HG03520 (cell line): ENCODE measurements around the gene CBFA2T3.

Experiments
- ATAC-seq: cut with Tn5 transposase; IDR thresholded peaks from one replicate; pipeline ENCODE4 v1.9.1; 2021; ENCODE audit warnings: mild to moderate bottlenecking, moderate library complexity; ENCODE audit not compliant: unreplicated experiment

Gene CBFA2T3

DNA sequence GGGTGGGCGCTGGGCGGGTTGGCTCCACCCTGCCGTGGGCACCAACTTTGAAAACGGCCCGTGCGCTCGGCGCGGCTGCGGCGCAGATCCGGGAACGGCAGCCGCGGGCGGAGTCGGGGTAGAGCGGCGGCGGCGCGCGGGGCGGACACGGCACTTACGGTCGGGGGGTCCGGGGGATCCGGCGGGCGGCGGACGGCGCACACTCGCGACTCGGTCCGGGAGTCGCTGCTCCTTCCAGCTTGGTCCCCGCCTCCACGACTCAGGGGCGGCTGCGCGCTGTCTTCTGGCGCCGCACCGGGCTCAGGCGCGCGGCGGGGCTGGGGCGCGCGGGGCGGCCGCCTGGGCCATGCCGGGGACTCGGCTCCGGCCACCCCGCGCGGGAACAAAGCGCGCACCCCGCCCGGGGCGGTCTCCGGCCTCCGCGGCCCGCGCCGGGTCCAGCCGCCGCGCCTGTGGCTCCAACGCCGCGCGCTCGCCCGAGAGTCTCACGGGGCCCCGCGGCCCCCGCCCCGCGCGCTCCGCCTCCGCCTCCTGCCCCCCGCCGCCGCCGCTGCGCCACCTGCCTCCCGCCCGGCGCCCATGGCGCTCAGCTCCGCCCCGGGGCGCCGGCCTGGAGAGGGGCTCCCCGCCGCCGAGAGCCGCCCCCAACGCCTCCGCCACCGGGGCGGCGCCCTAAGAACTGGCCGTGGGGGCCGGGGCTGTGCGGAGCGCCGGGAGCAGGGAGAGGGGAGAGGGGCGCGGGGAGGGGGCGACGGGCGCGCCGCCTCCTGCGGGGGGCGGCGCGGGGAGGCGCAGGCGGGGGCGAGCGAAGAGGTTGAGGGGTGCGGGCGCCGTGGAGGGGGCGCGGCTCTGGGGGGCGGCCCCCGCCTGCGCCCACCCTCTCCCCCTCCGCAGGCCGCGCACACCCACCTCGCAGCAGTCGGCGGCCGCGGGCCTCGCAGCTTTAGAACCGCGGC is 35.9 kb downstream of the CBFA2T3 start:
- ATAC-seq, result no peak

DNA sequence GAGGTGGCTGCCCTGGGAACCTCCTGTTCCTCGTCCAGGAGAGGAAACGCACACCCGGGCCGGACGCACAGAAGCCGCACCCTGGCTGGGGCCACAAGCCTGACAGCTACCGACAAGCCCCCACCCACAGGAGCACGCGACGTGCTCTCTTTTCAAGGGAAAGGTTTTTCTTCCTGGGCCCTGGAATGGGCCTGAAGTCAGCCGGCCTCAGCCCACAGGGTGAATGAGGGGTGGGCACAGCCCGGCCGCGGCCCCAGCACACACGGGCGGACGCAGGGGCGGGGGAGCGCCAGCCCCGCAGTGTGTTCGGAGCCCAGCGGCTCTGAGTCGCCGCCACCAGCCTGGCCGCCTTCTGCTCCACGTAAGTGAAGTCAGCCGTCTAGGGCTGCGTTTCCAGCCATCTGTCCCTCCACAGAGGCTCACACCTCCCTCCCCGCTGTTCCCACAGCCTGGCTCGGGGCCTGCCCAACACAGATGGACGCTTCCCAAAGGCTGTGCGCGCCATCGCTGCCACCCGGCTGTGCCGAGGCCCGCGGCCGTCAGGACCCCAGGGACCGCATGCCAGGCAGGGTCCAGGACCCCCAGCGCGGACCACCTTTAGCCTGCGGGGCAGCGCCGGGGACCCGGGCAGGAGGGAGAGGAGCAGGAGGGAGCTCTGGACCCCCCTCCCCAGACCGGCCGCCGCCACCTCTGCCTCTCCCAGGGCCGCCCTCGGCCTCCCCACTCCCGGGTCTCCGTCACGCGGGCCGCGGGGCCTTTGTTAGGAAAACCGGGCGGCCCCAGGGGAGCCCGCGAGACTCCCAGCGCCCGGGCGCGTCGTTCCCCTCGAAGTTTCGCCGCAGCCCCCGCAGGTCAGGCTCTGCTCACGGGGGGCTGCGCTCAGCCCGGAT is 36.8 kb downstream of the CBFA2T3 start:
- no peak for ATAC-seq

DNA sequence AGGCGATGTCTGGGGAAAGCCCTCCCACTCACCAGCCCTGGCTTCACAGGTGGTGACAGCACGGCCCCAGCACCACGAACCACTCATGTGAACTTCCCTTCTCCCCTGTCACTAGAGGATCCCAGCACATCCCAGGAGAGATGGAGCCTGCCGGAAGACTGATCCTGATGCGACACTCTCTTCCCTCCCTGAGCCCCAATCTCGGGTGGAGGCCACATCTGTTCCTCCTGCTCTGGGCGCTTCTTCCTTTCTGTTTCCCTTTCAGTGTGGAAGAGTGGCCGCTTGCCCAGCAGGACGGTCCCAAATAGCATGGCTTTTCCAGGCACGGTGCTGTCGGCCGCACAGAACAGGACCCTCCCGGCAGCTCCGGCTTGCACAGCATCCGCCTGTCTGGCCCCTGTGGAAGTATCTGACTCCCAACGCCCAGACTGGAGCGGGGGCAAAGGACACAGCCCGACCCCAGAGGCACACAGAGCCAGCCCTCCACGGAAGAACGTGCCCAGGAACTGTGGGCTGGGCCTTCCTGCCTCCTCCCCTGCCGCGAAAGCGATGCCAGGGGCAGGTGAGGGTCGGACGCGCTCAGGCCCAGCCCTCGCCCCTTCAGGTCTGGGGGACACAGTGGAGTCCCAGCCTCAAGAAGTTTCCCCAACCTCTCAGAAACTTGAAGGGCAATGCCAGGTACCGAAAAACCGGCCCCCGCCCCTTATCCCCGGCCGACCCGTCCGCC is 37.6 kb downstream of the CBFA2T3 start:
- ATAC-seq, result no peak

DNA sequence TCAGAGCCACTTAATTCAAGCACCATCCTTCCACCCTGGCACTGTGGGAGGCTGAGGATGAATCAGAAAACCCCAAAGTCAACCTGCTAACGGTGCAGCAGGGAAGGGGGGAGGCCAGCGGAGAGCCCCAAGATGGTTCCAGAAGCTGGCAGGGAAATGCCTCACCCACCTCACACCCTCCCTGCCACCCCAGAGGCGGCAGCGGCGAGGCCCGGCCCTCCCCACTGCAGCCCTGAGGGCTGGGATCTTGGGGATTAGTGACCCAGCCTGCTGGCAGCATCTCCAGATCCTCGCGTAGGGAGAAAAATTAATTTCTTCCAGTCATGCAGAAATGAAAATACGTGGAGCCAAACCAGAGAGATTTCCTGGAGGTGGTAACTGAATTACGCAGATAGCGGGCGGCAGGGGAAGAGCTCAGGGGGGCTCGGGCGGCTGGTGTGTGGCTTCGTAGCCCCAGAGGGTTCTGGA is 38.2 kb downstream of the CBFA2T3 start:
- ATAC-seq, result no peak

DNA sequence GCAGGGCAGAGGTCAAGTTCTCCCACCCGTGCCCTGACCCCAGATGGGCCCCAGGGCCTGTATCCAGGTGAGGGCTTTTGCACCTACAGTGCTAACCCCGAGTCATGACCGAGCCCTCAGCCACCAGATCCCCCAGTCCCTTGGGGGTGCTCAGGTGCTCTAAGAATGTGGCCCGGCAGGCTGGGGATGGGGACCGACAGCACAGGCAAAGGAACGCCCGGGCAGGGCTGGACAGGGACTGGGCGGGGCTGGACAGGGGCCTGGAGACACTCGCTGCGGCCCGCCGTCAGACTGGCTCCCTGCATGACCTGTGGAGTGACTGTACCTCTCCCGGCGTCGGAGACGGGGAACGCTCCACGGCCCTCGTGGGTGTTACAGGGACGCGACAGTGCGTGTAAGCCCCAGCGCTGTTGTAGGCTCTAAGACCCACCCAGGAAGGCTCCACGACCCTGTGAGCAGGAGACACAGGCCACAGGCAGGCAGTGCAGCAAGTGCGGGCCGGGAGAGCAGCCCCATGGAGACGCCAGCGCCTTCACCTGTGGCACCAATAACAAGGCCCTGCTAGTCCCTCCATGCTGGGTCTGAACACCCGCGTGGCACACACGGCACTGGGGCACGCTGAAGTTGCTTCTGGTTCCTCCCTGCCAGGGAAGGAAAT is 38.8 kb downstream of the CBFA2T3 start:
- no peak for ATAC-seq

DNA sequence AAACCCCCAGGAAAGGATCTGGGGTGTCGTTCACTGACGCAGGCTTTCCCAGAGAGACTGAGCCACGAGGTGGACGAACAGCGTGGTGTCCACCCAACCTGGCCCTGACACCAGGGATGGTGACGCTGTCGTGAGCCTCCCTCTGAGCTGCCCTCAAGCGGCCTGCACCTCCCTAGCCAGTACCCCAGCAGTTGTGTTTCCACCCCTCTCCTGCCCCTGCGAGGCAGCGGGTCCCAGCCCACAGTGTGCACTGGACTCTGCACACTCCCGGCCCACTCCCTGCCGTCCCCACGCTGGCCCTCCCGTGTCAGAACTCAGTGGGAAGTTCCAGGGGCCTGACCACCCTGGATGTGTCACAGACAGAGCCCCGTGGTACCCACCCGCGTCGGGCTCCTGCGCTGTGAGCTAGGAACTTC is 39.8 kb downstream of the CBFA2T3 start:
- ATAC-seq, result no peak

DNA sequence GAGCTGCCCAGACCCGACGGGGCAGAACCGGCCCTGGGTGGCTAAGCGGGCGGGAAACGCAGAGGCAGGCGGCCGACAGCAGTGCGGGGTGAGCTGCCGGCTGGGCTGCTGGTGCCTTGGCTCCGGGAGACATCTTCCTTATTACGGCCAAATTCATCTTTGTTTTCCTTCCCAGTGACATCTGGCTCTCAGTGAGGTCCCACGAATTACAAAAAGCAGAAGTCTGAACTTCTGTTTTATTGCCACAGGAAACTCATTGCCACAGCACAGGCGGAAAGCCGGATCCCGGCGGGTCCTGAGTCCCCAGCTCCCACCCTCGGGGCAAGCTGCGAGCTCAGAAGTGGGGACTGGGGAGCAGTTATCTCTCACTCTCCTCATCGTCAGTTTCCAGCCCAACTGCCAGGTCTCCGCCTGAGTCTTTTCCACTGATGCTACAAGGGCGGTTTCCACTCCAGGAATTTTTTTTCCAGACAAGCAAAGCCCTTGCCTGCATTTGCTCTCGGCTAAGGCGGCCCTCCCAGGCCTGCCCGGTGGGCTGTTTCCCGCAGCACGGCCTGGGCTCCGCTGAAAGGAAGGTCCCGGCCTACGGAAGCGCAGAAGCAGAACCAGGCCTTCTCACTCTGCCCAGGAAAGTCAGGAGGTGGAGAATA is 40.3 kb downstream of the CBFA2T3 start:
- ATAC-seq, result no peak

DNA sequence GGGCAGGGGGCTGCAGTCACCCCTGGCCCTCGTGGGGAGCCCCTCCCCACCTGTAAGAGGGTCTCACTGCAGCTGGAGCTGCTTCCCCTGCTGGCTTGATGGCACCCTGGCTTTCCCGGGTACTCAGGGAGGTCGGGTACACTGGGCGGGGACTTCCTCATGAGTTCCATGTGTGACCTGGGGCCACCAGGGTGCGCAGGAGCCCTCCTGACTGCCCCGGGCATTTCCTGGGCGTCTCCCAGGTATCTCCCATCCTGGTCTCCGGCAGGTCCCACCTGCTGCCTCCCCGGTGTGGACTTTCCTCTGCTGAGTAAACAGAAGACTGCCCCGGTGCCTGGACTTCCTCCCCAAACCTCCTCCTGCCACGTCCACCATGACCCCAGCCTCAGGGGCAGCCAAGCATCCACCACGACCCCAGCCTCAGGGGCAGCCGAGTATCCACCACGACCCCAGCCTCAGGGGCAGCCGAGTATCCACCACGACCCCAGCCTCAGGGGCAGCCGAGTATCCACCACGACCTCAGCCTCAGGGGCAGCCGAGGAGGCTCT is 40.9 kb downstream of the CBFA2T3 start:
- no peak for ATAC-seq

DNA sequence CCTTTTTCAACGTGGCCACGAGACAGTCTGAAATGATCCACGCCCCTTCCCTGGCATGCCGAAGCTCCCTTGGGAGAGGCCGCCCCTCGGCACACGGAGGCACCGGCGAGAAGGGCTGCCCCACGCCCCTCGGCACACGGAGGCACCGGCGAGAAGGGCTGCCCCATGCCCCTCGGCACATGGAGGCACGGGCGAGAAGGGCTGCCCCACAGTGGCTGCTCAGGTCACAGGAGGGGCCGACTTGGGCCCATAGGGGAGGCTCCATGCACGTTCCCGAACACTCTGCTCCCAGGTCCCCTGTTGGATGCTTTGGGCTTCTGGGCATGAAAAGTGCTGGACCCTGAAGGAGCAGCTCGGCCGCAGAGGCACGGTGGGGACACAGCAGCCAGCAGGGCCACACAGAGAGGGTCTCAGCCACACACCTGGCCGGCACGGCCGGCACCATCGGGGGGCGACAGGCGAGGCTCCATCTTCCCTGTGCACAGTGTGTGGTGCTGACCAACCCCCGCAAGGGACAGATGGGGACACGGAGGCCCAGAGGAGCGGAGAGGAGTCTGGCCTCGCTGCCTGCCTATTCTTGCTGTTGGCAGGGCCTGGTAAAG is 42.8 kb downstream of the CBFA2T3 start:
- ATAC-seq, result no peak

DNA sequence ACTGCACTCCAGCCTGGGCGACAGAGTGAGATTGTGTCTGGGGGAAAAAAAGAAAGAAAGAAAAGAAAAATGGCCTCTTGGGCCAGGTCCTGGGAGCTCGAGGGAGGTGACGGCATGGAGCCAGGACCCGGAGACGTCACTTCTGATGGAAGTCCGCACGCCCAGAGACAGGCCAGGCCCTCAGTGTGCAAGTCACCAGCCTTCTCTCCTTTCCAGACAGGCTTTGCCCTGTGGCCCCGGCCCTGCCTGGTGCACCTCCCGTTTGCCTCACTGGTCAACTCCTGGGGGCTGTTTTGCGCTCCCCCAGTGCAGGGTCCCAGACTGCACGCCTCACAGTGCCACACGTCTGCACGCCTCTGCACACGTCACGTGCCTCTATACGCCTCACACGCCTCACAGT is 44.1 kb downstream of the CBFA2T3 start:
- ATAC-seq, result no peak

DNA sequence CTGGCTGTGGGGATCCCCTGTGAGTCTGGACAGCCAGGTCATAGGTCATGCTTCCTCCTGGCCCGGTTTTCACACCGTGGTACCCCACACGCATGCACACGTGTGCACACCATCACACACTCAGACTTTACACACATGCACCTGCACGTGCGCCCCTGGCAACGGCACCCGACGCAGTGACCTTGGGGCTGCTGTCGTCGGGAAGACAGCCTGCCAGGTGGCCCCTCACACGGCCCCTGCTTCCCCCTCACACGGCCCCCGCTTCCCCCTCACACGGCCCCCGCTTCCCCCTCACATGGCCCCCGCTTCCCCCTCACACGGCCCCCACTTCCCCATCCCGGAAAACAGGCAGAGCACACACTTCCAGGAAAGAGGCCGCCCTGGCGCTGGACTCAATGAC is 45.1 kb downstream of the CBFA2T3 start:
- ATAC-seq, result no peak

DNA sequence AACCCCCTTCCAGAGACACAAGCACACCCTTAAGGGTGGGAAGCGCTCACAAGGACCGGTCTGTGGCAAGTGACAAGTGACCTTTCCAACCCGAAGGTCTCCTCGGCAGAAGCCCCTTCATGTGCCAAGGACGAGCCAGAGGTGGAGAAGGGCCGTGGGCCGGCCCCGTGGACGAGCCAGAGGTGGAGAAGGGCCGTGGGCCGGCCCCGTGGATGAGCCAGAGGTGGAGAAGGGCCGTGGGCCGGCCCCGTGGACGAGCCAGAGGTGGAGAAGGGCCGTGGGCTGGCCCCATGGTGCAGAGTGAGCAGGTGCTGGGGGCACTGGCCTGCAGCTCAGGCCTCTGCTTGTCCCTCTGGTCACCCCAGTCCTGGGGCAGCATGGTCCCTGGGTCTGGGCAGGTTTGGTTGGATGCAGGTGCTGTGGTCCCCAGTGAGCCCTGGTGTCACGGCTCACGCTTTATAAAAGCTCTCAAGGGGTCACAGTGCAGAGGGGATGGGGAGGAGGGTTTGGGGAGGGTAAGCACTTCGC is 45.6 kb downstream of the CBFA2T3 start:
- no peak for ATAC-seq

DNA sequence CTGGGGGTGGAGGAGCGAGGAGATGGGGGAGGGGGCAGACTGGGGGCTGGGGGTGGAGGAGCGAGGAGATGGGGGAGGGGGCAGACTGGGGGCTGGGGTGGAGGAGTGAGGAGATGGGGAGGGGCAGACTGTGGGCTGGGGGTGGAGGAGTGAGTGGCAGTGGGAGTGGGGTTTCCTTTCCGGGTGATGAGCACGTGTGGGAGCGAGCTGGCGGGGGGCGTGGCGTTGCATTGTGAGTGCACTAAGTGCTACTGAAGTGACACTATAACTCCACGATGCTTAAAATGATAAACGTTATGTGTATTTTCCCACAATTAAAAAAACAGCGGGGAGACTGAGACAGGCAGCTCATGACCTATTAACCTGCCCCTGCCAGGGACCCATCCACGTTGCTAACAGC is 46.3 kb downstream of the CBFA2T3 start:
- ATAC-seq, result no peak

DNA sequence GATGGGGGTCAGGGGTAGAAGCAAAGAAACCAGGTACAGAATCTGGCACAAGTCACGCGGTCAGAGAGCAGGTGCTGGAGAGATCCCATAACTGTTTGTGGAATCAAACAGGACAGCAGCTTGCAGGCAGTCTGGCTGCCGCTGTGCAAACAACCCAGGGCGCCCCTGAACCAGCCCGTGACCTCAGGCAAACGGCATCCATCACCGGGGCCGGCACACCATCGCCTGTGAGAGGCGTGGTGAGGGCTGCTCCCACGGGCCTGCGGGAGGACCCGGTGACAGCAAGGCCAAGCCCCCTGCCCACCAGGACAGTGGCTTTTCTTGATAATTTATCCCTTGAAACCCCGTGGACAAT is 47.9 kb downstream of the CBFA2T3 start:
- ATAC-seq, result no peak

DNA sequence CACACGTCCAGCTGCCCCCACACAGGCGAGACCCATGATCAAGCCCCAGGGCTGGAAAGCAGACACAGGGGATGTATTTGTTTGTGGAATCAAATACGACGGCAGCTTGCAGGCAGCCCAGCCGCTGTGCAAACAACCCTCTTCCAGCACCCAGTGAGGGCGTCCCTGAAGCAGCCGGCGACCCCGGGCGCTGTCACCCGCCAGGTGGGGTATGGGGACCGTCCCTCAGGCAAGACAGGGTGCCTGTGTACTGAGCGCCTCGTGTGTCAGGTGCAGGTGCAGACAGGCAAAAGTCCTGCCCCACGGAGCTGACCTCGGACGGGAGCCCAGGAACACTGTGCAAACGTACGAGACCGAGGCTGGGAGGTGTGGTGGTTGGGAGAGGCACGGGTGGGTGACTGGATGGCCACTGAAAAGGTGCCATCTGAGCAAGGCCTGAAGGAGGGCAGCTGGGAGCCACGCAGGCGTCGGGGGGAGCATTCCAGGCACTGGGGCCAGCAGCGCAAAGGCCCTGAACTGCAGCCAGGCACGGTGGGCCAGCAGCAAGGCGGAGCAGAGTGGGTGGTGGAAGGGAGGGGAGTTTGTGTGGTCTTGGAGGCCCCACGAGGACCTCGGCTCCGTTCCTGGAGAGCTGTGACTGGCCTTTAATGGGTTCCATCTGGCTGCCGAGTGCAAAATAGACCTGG is 48.5 kb downstream of the CBFA2T3 start:
- no peak for ATAC-seq

DNA sequence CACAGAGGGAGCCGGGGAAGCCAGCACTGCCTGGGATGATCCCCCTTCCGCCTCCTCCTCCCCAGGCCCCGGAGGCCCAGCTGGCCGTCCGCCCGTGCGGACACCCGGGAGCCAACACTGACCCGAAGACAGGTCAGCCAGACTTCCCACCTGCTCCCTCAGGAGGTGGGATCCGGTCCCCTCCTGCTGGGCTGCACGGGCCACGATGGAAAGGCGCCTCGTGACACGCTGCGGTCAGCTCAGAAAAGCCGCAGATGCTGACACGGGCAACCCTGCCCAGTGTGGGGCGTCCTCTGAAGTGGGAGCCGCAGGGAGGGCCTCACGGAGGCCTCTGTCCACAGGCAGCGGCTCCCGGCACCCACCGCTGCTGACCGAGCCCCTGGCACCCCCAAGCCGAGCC is 49.3 kb downstream of the CBFA2T3 start:
- ATAC-seq, result no peak

DNA sequence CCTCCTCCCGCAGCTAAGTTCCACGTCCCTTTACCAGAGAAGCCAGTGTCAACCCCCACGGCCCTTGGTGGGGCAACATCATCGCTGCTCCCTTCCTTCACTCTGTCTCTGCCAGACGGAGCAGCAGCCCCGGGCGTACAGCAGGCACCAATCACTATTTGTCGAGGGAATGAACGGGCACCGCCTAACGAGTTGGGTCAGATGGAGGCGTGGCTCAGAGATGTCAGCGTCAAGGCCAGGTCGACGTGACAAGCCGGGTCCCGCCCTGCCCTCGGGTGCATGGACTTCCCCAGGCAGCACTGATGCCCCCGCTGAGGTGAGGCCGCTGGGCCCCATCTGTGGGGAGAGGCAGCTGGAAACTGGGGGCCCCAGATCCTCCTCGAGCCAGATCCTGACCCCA is 50.0 kb downstream of the CBFA2T3 start:
- ATAC-seq, result no peak

DNA sequence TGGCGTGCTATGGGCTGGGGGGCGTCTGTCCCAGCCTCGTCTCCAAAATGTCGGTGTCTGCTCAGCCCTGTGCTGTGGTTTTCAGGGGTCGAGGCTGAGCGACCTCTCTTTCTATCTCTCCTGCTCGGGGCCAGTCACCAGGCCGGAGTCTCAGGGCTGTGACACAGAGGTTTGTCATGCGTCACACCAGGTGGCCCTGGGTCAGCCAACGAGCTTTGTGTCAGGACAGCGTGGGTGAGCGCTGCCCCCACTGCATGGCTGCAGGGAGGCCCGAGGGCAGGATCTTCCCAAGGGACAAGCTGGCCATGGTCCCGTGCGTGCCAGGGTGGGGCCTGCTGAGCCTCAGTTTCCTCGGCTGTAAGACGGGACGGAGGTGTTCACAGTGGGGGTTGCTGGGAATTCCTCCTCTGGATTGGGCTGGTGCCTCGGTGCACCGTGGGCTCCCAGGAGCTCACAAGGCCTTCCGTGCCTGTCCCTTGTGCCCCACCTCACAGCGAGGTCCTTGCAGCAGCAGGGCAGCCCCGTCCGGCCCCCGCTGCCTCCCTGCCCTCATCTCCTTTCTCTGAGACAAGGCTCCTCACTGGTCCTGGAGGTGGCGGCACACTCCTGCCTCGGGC is 50.5 kb downstream of the CBFA2T3 start:
- ATAC-seq, result no peak
